ENCODE measurements around the gene PRKG1. TPM values are rescaled to one million over a fixed set of nuclear protein-coding genes. Genes with fewer than 3 reads are reported as not detected.

PRKG1 gene
- total and polyA plus RNA-seq, 2 experiments from 2014 or later, result 18.2 to 21.1 TPM

DNA sequence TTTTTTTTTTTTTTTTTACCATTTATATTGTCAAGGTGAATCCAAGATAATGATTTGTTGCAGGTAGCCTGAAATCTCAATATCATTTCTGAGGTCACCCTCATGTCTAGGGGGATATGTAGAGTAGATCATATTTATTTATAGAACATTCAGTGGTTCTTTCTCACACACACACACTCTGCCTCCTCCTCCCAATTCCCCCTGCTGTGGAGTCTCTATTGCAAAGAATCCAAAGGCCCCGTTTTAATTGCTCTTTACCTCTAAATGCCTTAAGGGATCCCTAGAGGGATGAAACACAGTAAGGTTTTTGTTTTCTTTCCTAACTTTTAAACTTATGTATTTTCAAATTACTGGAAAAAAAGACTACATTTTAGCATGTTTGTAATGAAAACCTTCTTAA, 170.0 kb downstream of the PRKG1 start:
- no peaks in the 10 kb centered on the region for H3K79me2 ChIP-seq (replicated peaks; ENCODE audit: insufficient read depth)
- H3K27me3 Mint-ChIP-seq (ENCODE audit: insufficient read depth, low read depth, poor library complexity), result peaks cover 2% of the 10 kb centered on the region
- no peak overlapping the region; the same call in 2 of the 3 replicates for H3K4me3 Mint-ChIP-seq
- peaks cover 36% of the 10 kb centered on the region for H3K4me1 ChIP-seq (ENCODE audit: insufficient read depth)
- TF ChIP-seq, protein P1, sequence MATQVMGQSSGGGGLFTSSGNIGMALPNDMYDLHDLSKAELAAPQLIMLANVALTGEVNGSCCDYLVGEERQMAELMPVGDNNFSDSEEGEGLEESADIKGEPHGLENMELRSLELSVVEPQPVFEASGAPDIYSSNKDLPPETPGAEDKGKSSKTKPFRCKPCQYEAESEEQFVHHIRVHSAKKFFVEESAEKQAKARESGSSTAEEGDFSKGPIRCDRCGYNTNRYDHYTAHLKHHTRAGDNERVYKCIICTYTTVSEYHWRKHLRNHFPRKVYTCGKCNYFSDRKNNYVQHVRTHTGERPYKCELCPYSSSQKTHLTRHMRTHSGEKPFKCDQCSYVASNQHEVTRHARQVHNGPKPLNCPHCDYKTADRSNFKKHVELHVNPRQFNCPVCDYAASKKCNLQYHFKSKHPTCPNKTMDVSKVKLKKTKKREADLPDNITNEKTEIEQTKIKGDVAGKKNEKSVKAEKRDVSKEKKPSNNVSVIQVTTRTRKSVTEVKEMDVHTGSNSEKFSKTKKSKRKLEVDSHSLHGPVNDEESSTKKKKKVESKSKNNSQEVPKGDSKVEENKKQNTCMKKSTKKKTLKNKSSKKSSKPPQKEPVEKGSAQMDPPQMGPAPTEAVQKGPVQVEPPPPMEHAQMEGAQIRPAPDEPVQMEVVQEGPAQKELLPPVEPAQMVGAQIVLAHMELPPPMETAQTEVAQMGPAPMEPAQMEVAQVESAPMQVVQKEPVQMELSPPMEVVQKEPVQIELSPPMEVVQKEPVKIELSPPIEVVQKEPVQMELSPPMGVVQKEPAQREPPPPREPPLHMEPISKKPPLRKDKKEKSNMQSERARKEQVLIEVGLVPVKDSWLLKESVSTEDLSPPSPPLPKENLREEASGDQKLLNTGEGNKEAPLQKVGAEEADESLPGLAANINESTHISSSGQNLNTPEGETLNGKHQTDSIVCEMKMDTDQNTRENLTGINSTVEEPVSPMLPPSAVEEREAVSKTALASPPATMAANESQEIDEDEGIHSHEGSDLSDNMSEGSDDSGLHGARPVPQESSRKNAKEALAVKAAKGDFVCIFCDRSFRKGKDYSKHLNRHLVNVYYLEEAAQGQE (IDR thresholded peaks at IDR 0.05; ENCODE audit: unreplicated experiment), result no peak
- no peak for TF ChIP-seq EZH2 (IDR thresholded peaks at IDR 0.05; ENCODE audit: low read depth, unreplicated experiment)
- no peak for TF ChIP-seq POLR2AphosphoS5 (IDR thresholded peaks at IDR 0.05; ENCODE audit: low read depth)
- no peak for TF ChIP-seq STAT1 (IDR thresholded peaks at IDR 0.05; ENCODE audit: unreplicated experiment)
- TF ChIP-seq CREB1 (CRISPR knock-in tag; IDR thresholded peaks at IDR 0.05; ENCODE audit: low read depth), result no peak
- no peak for TF ChIP-seq EZH2phosphoT487 (IDR thresholded peaks at IDR 0.05; ENCODE audit: unreplicated experiment)
- TF ChIP-seq NANOG (IDR thresholded peaks at IDR 0.05; ENCODE audit: borderline replicate concordance), result no peak
- TF ChIP-seq, protein P2, sequence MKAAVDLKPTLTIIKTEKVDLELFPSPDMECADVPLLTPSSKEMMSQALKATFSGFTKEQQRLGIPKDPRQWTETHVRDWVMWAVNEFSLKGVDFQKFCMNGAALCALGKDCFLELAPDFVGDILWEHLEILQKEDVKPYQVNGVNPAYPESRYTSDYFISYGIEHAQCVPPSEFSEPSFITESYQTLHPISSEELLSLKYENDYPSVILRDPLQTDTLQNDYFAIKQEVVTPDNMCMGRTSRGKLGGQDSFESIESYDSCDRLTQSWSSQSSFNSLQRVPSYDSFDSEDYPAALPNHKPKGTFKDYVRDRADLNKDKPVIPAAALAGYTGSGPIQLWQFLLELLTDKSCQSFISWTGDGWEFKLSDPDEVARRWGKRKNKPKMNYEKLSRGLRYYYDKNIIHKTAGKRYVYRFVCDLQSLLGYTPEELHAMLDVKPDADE (IDR thresholded peaks at IDR 0.05), result no peak
- TF ChIP-seq ZNF114 (CRISPR knock-in tag; IDR thresholded peaks at IDR 0.05), result no peak
- TF ChIP-seq, protein P3, sequence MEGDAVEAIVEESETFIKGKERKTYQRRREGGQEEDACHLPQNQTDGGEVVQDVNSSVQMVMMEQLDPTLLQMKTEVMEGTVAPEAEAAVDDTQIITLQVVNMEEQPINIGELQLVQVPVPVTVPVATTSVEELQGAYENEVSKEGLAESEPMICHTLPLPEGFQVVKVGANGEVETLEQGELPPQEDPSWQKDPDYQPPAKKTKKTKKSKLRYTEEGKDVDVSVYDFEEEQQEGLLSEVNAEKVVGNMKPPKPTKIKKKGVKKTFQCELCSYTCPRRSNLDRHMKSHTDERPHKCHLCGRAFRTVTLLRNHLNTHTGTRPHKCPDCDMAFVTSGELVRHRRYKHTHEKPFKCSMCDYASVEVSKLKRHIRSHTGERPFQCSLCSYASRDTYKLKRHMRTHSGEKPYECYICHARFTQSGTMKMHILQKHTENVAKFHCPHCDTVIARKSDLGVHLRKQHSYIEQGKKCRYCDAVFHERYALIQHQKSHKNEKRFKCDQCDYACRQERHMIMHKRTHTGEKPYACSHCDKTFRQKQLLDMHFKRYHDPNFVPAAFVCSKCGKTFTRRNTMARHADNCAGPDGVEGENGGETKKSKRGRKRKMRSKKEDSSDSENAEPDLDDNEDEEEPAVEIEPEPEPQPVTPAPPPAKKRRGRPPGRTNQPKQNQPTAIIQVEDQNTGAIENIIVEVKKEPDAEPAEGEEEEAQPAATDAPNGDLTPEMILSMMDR (conservative IDR thresholded peaks at IDR 0.05; ENCODE audit: low read depth in 2 of 2), result no peak
- no peak for TF ChIP-seq JUNB (IDR thresholded peaks at IDR 0.05; ENCODE audit: unreplicated experiment)
- TF ChIP-seq, protein P4, sequence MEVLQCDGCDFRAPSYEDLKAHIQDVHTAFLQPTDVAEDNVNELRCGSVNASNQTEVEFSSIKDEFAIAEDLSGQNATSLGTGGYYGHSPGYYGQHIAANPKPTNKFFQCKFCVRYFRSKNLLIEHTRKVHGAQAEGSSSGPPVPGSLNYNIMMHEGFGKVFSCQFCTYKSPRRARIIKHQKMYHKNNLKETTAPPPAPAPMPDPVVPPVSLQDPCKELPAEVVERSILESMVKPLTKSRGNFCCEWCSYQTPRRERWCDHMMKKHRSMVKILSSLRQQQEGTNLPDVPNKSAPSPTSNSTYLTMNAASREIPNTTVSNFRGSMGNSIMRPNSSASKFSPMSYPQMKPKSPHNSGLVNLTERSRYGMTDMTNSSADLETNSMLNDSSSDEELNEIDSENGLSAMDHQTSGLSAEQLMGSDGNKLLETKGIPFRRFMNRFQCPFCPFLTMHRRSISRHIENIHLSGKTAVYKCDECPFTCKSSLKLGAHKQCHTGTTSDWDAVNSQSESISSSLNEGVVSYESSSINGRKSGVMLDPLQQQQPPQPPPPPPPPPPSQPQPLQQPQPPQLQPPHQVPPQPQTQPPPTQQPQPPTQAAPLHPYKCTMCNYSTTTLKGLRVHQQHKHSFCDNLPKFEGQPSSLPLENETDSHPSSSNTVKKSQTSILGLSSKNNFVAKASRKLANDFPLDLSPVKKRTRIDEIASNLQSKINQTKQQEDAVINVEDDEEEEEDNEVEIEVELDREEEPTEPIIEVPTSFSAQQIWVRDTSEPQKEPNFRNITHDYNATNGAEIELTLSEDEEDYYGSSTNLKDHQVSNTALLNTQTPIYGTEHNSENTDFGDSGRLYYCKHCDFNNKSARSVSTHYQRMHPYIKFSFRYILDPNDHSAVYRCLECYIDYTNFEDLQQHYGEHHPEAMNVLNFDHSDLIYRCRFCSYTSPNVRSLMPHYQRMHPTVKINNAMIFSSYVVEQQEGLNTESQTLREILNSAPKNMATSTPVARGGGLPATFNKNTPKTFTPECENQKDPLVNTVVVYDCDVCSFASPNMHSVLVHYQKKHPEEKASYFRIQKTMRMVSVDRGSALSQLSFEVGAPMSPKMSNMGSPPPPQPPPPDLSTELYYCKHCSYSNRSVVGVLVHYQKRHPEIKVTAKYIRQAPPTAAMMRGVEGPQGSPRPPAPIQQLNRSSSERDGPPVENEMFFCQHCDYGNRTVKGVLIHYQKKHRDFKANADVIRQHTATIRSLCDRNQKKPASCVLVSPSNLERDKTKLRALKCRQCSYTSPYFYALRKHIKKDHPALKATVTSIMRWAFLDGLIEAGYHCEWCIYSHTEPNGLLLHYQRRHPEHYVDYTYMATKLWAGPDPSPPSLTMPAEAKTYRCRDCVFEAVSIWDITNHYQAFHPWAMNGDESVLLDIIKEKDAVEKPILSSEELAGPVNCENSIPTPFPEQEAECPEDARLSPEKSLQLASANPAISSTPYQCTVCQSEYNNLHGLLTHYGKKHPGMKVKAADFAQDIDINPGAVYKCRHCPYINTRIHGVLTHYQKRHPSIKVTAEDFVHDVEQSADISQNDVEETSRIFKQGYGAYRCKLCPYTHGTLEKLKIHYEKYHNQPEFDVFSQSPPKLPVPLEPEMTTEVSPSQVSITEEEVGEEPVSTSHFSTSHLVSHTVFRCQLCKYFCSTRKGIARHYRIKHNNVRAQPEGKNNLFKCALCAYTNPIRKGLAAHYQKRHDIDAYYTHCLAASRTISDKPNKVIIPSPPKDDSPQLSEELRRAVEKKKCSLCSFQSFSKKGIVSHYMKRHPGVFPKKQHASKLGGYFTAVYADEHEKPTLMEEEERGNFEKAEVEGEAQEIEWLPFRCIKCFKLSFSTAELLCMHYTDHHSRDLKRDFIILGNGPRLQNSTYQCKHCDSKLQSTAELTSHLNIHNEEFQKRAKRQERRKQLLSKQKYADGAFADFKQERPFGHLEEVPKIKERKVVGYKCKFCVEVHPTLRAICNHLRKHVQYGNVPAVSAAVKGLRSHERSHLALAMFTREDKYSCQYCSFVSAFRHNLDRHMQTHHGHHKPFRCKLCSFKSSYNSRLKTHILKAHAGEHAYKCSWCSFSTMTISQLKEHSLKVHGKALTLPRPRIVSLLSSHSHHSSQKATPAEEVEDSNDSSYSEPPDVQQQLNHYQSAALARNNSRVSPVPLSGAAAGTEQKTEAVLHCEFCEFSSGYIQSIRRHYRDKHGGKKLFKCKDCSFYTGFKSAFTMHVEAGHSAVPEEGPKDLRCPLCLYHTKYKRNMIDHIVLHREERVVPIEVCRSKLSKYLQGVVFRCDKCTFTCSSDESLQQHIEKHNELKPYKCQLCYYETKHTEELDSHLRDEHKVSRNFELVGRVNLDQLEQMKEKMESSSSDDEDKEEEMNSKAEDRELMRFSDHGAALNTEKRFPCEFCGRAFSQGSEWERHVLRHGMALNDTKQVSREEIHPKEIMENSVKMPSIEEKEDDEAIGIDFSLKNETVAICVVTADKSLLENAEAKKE (CRISPR knock-in tag; IDR thresholded peaks at IDR 0.05), result no peak
- TF ChIP-seq ZNF331 (CRISPR knock-in tag; IDR thresholded peaks at IDR 0.05; ENCODE audit: low read depth), result no peak
- no peak overlapping the region for H2AFZ ChIP-seq
- no peaks in the 10 kb centered on the region for H3K27me3 ChIP-seq (ENCODE audit: insufficient read depth)
- peak overlapping the region; percentile 87 for H3K27ac Mint-ChIP-seq
- ATAC-seq (peak; percentile 90), DNase-seq (ENCODE audit: low spot score) (peak; percentile 62)
- peak overlapping the region; percentile 6 for H3K4me3 ChIP-seq
- peaks cover 53% of the 10 kb centered on the region for H3K4me1 Mint-ChIP-seq
- H3F3A ChIP-seq (replicated peaks; ENCODE audit: low read depth), result no peaks in the 10 kb centered on the region
- peak overlapping the region; percentile 67; the same call in 1 of the 2 replicates for H3K27ac ChIP-seq (ENCODE audit: low read depth)
- H3K9me3 Mint-ChIP-seq, result no peaks in the 10 kb centered on the region
- H4K20me1 ChIP-seq (replicated peaks; ENCODE audit: insufficient read depth), result no peaks in the 10 kb centered on the region
- H3K36me3 Mint-ChIP-seq (ENCODE audit: low read depth), result no peaks in the 10 kb centered on the region
- H3K4me2 ChIP-seq, result peak overlapping the region; percentile 53
- no peaks in the 10 kb centered on the region for H3K36me3 ChIP-seq (ENCODE audit: insufficient read depth)
- H3K9me2 ChIP-seq (ENCODE audit: insufficient read depth), result no peaks in the 10 kb centered on the region

Data from GM23338 (cell line).